Fibroblast of villous mesenchyme (primary cell): Measurements from ENCODE around the gene MB. TPM values are rescaled to one million over a fixed set of nuclear protein-coding genes. Genes with fewer than 3 reads are reported as not detected.

Experiments used
- DNase-seq: peaks from one replicate; pipeline ENCODE4 v3.0.0-alpha.2; 2010; ENCODE audit warnings: low read depth
- H3K4me3 ChIP-seq: 2 replicates; pipeline ENCODE4 v1.5.1; 2011; ENCODE audit warnings: low read depth, mild to moderate bottlenecking, low read length
- total RNA-seq: library from RNA; depleted of rRNA; stranded (reverse); fragments of >200 nt; gene quantifications from 2 replicates; pipeline ENCODE4 v1.2.3, GENCODE V29; 2012
- TF ChIP-seq, protein P1 (sequence below): IDR thresholded peaks from 2 replicates; pipeline ENCODE4 v1.5.1; 2012; ENCODE audit warnings: low read depth, mild to moderate bottlenecking, low read length; ENCODE audit not compliant: insufficient read depth

Gene MB
- total RNA-seq, 1 donor = not detected

DNA sequence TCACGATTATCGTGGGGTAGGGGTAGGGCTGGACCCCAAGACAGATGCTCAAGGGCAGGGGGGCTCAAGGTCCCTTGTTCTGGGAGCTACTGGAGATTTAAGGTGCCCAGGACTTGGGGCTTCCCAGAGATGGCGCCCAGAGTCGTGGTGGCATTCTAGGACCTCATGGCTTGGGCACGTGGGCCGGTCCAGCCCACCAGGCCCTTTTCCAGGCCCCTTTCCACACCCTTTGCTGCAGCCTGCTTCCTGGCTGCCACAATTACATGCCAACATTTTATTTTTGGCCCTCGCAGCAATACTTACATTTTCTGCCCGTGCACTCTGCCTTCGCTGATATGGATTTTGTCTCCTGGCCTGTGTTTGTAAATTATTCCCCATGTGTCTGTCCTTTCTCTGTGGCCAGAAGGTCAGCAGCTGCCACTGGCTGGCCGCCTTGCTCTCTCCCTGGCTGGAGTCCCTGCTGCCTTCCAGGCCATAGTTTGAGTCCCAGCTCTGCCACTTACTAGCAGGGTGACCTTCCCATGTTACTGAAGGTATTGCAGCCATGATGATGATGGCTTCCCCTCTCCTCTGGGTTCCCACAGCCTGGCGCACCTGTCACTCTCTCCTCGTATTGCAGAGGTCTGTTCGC lies 11.2 kb downstream of the MB start:
- TF ChIP-seq, protein P1, sequence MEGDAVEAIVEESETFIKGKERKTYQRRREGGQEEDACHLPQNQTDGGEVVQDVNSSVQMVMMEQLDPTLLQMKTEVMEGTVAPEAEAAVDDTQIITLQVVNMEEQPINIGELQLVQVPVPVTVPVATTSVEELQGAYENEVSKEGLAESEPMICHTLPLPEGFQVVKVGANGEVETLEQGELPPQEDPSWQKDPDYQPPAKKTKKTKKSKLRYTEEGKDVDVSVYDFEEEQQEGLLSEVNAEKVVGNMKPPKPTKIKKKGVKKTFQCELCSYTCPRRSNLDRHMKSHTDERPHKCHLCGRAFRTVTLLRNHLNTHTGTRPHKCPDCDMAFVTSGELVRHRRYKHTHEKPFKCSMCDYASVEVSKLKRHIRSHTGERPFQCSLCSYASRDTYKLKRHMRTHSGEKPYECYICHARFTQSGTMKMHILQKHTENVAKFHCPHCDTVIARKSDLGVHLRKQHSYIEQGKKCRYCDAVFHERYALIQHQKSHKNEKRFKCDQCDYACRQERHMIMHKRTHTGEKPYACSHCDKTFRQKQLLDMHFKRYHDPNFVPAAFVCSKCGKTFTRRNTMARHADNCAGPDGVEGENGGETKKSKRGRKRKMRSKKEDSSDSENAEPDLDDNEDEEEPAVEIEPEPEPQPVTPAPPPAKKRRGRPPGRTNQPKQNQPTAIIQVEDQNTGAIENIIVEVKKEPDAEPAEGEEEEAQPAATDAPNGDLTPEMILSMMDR = no peak
- no peak for DNase-seq
- H3K4me3 ChIP-seq = no peak overlapping the region

DNA sequence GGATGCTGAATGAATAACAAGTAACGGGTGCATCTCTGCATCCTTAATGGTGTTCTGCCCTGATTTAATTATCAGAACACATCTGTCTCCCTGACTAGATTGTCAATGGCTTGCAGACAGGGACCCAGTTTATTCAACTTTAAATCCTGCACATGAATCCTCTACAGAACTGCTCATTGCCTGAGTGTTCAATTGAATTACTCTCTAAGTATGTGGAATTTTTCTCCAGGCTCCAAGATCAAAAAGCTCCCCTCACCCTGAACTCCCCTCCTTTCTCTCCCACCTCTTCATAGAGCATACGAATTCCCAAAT lies 11.8 kb downstream of the MB start:
- no peak overlapping the region for H3K4me3 ChIP-seq
- TF ChIP-seq, protein P1 = no peak

DNA sequence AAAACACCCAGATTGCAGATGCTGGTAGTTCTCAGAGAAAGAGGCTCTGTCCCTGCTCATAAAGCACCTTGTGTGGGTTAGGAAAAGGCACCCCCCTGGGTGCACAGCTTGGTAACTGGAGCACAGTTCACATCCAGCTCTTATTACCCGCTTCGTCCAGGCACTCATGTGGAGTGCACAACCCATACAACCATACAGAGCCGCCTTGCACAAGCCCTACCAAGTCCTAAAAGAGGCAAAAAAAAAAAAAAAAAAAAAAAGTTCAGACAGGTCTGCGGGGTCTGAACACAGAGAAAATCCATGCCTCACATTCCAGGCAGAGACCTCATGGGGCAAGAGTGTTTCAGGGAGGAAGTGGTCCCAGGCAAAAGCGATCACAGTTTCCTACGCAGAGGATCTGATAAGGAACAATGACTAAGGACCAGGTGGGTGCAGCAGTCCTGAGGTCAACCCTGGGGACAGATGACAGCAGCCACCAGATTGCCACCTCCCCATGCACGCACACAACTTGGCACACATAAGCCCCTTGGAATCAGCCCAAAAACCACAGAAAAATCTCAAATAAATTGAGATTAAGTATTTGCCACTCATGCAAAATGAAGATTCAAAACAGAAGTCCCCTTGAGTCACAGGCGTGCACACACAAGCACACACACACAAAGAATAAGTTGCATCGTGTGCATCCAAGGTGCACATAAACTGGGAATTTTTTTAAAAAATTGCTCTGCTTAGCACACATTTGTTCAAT lies 12.3 kb downstream of the MB start:
- H3K4me3 ChIP-seq = no peak overlapping the region
- TF ChIP-seq, protein P1 = no peak
- DNase-seq = peak; percentile 40

More for the DNA sequence above, 11.8 kb downstream of the MB start:
- DNase-seq = no peak

DNA sequence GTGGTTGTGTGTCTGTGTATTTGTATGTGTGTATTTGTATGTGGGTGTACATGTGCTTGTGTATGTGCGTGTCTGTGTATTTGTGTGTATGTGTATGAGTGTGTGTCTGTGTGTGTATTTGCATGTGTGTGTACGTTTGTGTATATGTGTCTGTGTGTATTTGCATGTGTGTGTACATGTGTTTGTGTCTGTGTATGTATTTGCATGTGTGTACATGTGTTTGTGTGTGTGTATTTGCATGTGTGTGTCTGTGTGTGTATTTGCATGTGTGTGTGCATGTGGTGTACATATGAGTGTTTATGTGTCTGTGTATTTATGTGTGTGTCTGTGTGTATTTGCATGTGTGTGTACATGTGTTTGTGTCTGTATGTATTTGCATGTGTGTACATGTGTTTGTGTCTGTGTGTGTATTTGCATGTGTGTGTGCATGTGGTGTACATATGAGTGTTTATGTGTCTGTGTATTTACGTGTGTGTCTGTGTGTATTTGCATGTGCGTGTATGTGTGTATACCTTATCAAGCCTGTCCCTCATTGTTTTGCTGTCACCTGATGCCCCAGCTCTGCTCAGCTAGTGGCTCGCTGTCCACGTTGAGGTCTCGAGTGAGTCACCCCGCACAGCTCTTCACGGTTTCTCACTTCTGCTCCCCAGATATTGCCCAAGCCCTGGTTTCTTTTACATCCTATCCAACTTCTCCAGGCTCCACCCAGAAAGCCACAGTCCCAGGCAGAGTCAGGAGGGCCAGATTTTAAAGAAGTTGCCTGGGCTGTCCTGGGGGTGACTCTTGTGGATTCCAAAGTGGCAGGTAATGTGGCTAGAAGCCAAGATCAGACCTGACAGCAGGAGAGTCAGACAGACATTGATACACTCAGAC lies 15.2 kb downstream of the MB start:
- DNase-seq = peak; percentile 83
- no peak overlapping the region for H3K4me3 ChIP-seq
- TF ChIP-seq, protein P1 = no peak

DNA sequence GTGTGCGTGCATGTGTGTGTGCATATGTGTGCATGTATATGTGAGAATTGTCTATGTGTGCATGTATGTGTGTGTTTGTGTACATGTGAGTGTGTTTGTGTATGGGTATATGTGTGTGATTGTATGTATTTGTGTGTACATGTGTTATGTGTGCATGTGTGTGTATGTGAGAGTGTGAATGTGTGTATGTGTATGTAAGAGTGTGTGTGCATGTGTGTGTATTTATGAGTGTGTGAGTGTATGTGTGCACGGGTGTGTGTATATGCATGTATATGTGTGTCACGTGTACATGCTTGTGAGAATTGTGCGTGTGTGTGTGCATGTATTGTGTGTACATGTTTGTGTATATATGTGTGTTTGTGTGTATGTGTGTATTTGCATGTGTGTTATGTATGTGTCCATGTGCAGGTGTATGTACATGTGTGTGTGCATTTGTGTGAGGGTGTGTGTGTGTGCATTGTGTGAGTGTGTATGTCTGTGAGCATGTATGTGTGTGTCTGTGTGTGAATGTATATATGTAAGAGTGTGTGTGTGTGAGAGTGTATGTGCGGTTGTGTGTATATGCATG lies 16.0 kb downstream of the MB start:
- no peak for DNase-seq
- H3K4me3 ChIP-seq = no peak overlapping the region
- TF ChIP-seq, protein P1 = no peak

DNA sequence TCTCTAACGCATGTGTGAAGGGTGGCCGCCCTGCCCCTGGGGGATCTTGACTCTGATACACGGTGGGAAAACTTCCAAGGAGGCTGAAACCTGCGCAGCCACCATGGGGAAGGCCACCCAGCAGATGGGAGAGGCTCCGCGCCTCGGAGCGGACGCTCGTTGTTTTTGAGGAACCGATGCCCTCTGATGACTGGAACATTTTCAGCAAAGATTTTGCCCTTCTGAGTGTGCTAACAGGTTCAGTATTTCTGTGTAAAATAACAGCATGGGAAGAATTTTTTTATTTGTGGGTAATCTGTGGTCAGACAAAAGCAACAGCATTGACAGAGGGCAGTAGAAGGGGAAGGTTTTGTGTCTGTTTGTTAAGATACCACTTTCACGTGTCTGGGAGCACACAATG lies 16.7 kb downstream of the MB start:
- no peak for DNase-seq
- H3K4me3 ChIP-seq = no peak overlapping the region
- TF ChIP-seq, protein P1 = no peak
